NT2/D1 (cell line): ENCODE data around the gene DUSP22.

Experiments used
- DNase-seq: peaks from one replicate; pipeline ENCODE4 v3.0.0-alpha.2; 2011; ENCODE audit warnings: low read depth, low spot score
- H3K27me3 ChIP-seq: 2 replicates; pipeline ENCODE4 v1.6.0; 2011; ENCODE audit warnings: mild to moderate bottlenecking; ENCODE audit not compliant: insufficient read length, insufficient read depth
- H3K36me3 ChIP-seq: 2 replicates; pipeline ENCODE4 v1.6.1; 2011; ENCODE audit warnings: mild to moderate bottlenecking, low read length, mixed read lengths; ENCODE audit not compliant: insufficient read depth, insufficient read length
- H3K4me1 ChIP-seq: 2 replicates; pipeline ENCODE4 v1.5.1; 2011; ENCODE audit not compliant: insufficient read depth, insufficient read length
- H3K4me3 ChIP-seq: 2 replicates; pipeline ENCODE4 v1.5.1; 2011; ENCODE audit warnings: low read depth; ENCODE audit not compliant: insufficient read length
- H3K9ac ChIP-seq: 2 replicates; pipeline ENCODE4 v1.6.0; 2011; ENCODE audit warnings: low read depth; ENCODE audit not compliant: insufficient read length
- H3K9me3 ChIP-seq: 2 replicates; pipeline ENCODE4 v1.5.1; 2011; ENCODE audit warnings: mild to moderate bottlenecking, low read length; ENCODE audit not compliant: insufficient read depth
- SUZ12 ChIP-seq: IDR thresholded peaks from 2 replicates; pipeline ENCODE4 v1.6.1; 2011; ENCODE audit not compliant: insufficient read length, insufficient read depth; ENCODE audit errors: extremely low read depth
- YY1 ChIP-seq: IDR thresholded peaks from 2 replicates; pipeline ENCODE4 v1.6.1; 2011; ENCODE audit not compliant: insufficient read length, insufficient read depth
- ZNF274 ChIP-seq: IDR thresholded peaks from 2 replicates; pipeline ENCODE4 v1.6.1; 2011; ENCODE audit warnings: mild to moderate bottlenecking, low read depth, low read length

The DUSP22 gene

DNA sequence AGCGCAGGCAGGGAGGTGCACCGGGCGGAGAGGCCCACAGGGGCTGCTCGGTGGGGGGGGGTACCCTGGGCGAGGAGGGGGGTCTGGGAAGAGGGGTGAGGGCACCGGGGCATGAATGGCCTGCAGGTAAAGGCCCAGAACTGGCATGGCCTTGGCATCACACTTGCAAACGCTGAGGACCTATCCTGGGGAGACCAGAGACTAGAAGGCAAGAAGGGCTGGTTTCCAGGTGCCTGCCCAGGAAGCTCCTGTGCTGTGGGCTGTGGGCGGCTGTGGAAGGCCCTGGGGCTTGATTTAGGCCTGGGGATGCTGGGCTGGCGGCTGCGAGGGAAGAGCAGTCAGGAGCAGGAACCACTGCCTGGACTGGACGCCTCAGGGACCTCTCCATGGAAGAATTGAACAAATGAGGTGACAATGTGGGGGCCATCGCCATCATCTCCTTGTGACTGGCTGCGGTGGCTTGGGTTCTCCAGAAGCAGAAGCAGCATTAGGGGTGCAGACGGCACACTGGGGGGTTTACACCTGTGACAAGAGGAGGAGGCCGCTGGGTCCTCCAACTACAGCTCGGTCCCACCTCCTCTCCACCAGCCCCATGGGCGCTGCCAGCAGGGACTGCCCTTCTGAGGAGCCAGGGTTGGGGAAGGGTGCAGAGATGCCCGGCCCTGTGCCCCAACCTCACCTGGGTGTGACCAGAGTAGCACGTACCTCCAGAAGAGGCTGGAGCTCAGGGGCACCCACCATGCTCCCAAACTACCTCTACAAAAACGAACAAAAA lies 67.2 kb downstream of the DUSP22 start:
- Histone ChIP-seq H3K9ac (no peak overlapping the region), H3K4me1 (peaks cover 6% of the 10 kb centered on the region), H3K4me3 (no peak overlapping the region), H3K36me3 (no peaks in the 10 kb centered on the region), H3K9me3 (peaks cover 20% of the 10 kb centered on the region), H3K27me3 (peaks cover 87% of the 10 kb centered on the region)
- TF ChIP-seq ZNF274 (no peak), SUZ12 (no peak), YY1 (no peak)
- DNase-seq, result no peak

- no peak for TF ChIP-seq SUZ12
- no peak for TF ChIP-seq YY1
- TF ChIP-seq ZNF274, result no peak
- peaks cover 26% of the 10 kb centered on the region for H3K9me3 ChIP-seq
Measured at GRCh38 chr6:360349-360748, 68.1 kb downstream of the DUSP22 start.

GRCh38 chr6:360764-361373 lies 68.6 kb downstream of the DUSP22 start:
- no peak for TF ChIP-seq YY1
- TF ChIP-seq ZNF274, result no peak
- TF ChIP-seq SUZ12, result no peak
- no peak for DNase-seq
- Histone ChIP-seq H3K27me3 (peaks cover 91% of the 10 kb centered on the region), H3K4me1 (peaks cover 4% of the 10 kb centered on the region), H3K9ac (no peak overlapping the region), H3K4me3 (no peak overlapping the region), H3K36me3 (no peaks in the 10 kb centered on the region), H3K9me3 (peaks cover 26% of the 10 kb centered on the region)

More at GRCh38 chr6:360349-360748, 68.1 kb downstream of the DUSP22 start:
- H3K9ac ChIP-seq, result no peak overlapping the region
- DNase-seq, result no peak
- H3K36me3 ChIP-seq, result no peaks in the 10 kb centered on the region
- H3K4me3 ChIP-seq, result no peak overlapping the region
- peaks cover 4% of the 10 kb centered on the region for H3K4me1 ChIP-seq
- peaks cover 87% of the 10 kb centered on the region for H3K27me3 ChIP-seq

DNA sequence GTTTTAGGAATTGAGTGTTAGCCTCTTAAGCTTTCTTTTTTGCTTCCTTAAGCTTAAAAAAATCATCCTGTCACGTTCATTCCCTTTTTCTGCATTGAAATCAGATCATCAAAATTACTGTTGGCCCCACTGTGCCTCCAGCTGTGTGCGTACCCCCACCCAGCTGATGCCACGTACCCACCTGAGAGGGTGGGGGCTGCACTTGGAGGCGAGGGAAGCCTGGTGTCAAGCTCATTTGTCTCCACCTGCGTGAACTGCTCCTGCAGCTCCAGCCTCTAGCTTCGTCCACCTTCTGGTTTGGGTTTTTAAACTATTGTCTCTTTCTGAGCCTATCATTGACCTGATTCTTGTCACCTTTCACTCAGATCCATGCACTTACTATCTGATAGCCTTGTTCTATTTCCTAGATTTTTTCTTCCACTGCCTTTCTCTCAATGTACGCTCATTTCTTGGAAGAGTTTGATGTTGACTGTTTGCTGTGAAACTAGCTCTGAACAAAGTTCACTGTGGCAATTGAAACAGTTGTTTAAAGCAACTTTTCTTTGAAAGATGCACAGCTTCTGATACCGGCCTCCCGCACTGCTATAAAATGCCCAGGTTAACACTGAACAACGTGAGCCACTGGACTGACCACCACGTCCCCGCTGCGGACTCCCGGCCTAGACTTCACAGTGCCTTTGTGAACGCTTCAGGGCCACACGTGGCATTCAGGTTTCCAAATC lies 69.3 kb downstream of the DUSP22 start:
- TF ChIP-seq ZNF274, result no peak
- H3K4me1 ChIP-seq, result peaks cover 3% of the 10 kb centered on the region

DNA sequence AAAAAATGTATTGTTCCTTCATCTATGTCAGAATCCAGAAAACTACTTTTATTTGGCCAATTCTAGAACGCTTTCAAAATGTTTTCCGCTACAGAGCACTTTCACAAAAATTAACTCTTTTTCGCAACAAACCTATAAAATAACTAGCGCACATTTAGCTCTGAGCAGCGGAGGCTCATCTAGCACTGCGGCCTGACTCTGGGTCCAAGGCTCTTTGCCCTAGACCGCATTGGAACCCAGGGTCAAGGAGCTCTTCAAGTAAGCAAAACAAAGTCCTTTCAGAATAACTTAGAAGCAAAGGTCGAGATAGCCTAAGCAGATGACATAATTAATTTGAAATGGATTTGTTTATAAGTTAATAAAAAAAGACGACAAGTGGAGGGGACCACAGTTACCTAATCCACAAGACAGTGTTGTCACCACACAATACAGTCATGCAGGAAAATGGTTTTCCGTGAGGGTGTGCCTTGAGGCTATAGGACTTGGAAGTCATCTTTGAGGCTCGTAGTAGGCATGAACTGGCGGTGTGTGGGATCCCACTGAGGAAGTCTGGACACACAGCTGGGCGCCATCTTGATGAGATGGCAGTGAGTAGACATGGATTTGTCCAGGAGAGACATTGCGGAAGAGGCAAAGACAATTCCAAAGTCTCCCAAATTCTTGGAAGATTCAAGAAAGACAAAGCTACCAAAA lies 70.1 kb downstream of the DUSP22 start:
- peaks cover 26% of the 10 kb centered on the region for H3K9me3 ChIP-seq
- H3K4me1 ChIP-seq, result no peaks in the 10 kb centered on the region

More for the DNA sequence above, 69.3 kb downstream of the DUSP22 start:
- DNase-seq, result no peak
- Histone ChIP-seq H3K27me3 (peaks cover 96% of the 10 kb centered on the region), H3K4me3 (no peak overlapping the region), H3K36me3 (no peaks in the 10 kb centered on the region), H3K9ac (no peak overlapping the region), H3K9me3 (peaks cover 26% of the 10 kb centered on the region)

DNA sequence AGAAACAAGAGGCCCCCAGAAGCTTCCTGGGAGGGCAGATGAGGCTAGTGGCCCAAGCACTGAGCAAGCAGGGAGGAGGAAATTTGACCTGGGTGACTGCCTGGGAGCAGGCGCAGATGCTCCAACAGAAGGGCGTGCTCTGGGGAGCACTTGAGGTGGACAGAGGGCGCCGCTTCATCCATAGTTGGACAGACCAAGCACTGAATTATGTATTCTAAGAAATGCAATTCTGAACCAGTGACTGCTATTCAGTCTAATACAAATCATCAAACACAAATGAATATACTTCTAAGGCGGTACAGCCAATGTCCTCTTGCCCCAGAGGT lies 70.6 kb downstream of the DUSP22 start:
- no peaks in the 10 kb centered on the region for H3K4me1 ChIP-seq
- no peak overlapping the region for H3K9ac ChIP-seq
- no peak overlapping the region for H3K4me3 ChIP-seq
- no peak for TF ChIP-seq ZNF274
- TF ChIP-seq SUZ12, result no peak
- TF ChIP-seq YY1, result no peak
- no peaks in the 10 kb centered on the region for H3K36me3 ChIP-seq
- DNase-seq, result no peak
- peaks cover 96% of the 10 kb centered on the region for H3K27me3 ChIP-seq
- H3K9me3 ChIP-seq, result peaks cover 26% of the 10 kb centered on the region

More for the DNA sequence above, 70.1 kb downstream of the DUSP22 start:
- H3K36me3 ChIP-seq, result no peaks in the 10 kb centered on the region
- no peak for DNase-seq
- peaks cover 96% of the 10 kb centered on the region for H3K27me3 ChIP-seq
- TF ChIP-seq YY1, result no peak
- TF ChIP-seq ZNF274, result no peak
- TF ChIP-seq SUZ12, result no peak
- H3K9ac ChIP-seq, result no peak overlapping the region
- H3K4me3 ChIP-seq, result no peak overlapping the region
